ENCODE data around the gene SLC38A10.

DNA sequence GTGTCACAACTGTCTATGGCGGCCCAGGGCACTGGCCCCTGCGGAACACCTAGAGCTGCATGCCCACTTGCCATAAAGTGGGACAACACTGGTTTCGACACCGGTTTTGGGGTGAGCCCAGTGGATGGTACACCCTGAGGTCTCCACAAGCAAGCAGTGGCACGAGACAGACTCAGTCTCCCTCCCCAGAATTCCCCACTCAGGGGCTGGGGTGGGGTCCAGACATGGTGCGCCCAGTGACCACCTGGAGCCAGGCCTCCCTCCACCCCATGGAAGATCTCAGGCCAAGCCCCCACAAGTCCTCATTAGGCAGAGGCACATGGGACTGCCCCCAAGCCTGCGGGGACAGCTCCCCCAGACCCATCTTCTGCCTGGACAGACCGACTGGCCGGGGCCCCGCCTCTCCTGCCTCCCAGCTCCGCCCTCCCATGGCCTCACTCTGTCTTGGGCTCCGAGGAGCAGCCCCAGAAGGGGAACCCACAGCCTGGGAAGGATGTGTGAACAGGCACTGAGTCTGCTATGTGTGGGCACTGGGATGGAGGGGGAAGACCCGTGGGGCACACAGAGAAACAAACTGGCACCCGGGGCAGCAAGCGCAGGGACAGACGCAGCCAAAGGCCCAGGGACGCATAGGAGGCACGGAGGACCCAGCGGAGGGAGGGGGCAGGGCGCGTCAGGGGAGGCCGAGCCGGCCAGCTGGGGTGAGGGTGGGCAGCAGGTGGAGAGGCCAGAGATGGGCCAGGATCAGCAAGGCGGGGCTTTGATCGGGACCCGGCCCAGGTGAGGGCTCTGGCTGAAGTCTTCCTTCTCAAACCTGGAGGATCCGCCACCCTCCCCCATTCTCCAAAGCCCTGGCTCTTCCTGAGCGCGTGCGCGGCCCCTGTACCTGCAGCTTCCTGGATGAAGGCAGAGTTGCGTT is 59.0 kb downstream of the SLC38A10 start:
- TF ChIP-seq POLR2A (IDR thresholded peaks at IDR 0.05), result no peak
- TF ChIP-seq, protein P1, sequence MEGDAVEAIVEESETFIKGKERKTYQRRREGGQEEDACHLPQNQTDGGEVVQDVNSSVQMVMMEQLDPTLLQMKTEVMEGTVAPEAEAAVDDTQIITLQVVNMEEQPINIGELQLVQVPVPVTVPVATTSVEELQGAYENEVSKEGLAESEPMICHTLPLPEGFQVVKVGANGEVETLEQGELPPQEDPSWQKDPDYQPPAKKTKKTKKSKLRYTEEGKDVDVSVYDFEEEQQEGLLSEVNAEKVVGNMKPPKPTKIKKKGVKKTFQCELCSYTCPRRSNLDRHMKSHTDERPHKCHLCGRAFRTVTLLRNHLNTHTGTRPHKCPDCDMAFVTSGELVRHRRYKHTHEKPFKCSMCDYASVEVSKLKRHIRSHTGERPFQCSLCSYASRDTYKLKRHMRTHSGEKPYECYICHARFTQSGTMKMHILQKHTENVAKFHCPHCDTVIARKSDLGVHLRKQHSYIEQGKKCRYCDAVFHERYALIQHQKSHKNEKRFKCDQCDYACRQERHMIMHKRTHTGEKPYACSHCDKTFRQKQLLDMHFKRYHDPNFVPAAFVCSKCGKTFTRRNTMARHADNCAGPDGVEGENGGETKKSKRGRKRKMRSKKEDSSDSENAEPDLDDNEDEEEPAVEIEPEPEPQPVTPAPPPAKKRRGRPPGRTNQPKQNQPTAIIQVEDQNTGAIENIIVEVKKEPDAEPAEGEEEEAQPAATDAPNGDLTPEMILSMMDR (IDR thresholded peaks at IDR 0.05), result no peak
